K562 (cell line): ENCODE measurements around the gene CCDC85B. TPM values are rescaled to one million over a fixed set of nuclear protein-coding genes. Genes with fewer than 3 reads are reported as not detected.

Source experiments
- BHLHE40 ChIP-seq: IDR thresholded peaks from 2 replicates; pipeline ENCODE4 v1.6.1; 2011; ENCODE audit warnings: low read length, improper control_type of control experiment
- ETS2 ChIP-seq: IDR thresholded peaks from 2 replicates; pipeline ENCODE4 v1.6.1; 2016; ENCODE audit warnings: borderline replicate concordance, missing genetic modification characterization, mild to moderate bottlenecking, moderate library complexity, missing compliant biosample characterization; ENCODE audit not compliant: poor library complexity, severe bottlenecking
- FOXK1 ChIP-seq: sonication (generic); formaldehyde crosslinking; IDR thresholded peaks from 2 replicates; pipeline ENCODE4 v1.8.0; 2022; ENCODE audit warnings: missing genetic modification reagents, mild to moderate bottlenecking, borderline replicate concordance
- HLTF ChIP-seq: fragments of 450-650 bp; IDR thresholded peaks from 2 replicates; pipeline ENCODE4 v1.6.1; 2016
- ILK ChIP-seq: fragments of 450-650 bp; IDR thresholded peaks from 2 replicates; pipeline ENCODE4 v1.6.1; 2016; ENCODE audit warnings: missing genetic modification characterization, low read depth, mild to moderate bottlenecking, missing compliant biosample characterization, moderate library complexity, borderline replicate concordance
- MBD2 ChIP-seq: sonication (generic); IDR thresholded peaks from 2 replicates; pipeline ENCODE4 v1.6.1; 2016; ENCODE audit warnings: low read depth, borderline replicate concordance
- MIER1 ChIP-seq: fragments of 450-650 bp; IDR thresholded peaks from 2 replicates; pipeline ENCODE4 v1.6.1; 2016; ENCODE audit warnings: antibody characterized with exemption, mild to moderate bottlenecking, low read depth
- MTA3 ChIP-seq: fragments of 450-650 bp; formaldehyde crosslinking; IDR thresholded peaks from 2 replicates; pipeline ENCODE4 v1.6.1; 2017; ENCODE audit warnings: mild to moderate bottlenecking, borderline replicate concordance
- MXI1 ChIP-seq: IDR thresholded peaks from 2 replicates; pipeline ENCODE4 v1.6.1; 2011; ENCODE audit warnings: low read depth, mild to moderate bottlenecking, improper control_type of control experiment, low read length
- NRF1 ChIP-seq, 2 experiments: fragments of 450-650 bp; IDR thresholded peaks in 1 of 2; conservative IDR thresholded peaks in 1 of 2; 2 replicates each; pipeline ENCODE4 v1.6.1; 2014; ENCODE audit warnings: mild to moderate bottlenecking in 2 of 2
- PHB2 ChIP-seq: fragments of 450-650 bp; IDR thresholded peaks from 2 replicates; pipeline ENCODE4 v1.6.1; 2017; ENCODE audit warnings: low read depth
- PTRF ChIP-seq: fragments of 450-650 bp; IDR thresholded peaks from 2 replicates; pipeline ENCODE4 v1.6.1; 2016; ENCODE audit warnings: mild to moderate bottlenecking, missing genetic modification characterization, missing compliant biosample characterization
- RNF2 ChIP-seq: sonication (generic); IDR thresholded peaks from 2 replicates; pipeline ENCODE4 v1.6.1; 2016
- STAT5B ChIP-seq: fragments of 250-450 bp; sonication (Bioruptor Pico); IDR thresholded peaks from 2 replicates; pipeline ENCODE4 v1.8.0; 2021; ENCODE audit warnings: mild to moderate bottlenecking, inconsistent platforms
- TBL1XR1 ChIP-seq, 2 experiments: IDR thresholded peaks; 2 replicates each; pipeline ENCODE4 v1.6.1; 2012; ENCODE audit warnings: improper control_type of control experiment in 2 of 2, low read length in 2 of 2, mild to moderate bottlenecking in 1 of 2
- TCF3 ChIP-seq: sonication (generic); formaldehyde crosslinking; IDR thresholded peaks from 2 replicates; pipeline ENCODE4 v1.4.0; 2020; ENCODE audit warnings: mild to moderate bottlenecking, missing genetic modification reagents
- ZNF589 ChIP-seq: fragments of 200-800 bp; sonication (Bioruptor generic); IDR thresholded peaks from 2 replicates; pipeline ENCODE4 v1.6.1; 2016; ENCODE audit warnings: low read depth, missing genetic modification characterization, missing compliant biosample characterization
- polyA plus RNA-seq, 8 experiments: library from polyadenylated mRNA; depleted of rRNA in 4 of 8; stranded (reverse) in 5 of 8; unstranded in 3 of 8; fragments of >200 nt; fragmentation: Nextera tagmentation in 2 of 8; fragmentation: Illumina TruSeq in 1 of 8; extraction: Ambion mirVana in 2 of 8; extraction: Trizol in 1 of 8; gene quantifications; 2 replicates each; pipeline versions ENCODE4 v1.2.1 to v1.2.3, GENCODE V29; 2011 to 2014; ENCODE audit warnings: inconsistent platforms in 1 of 8, missing spikeins in 1 of 8
- total RNA-seq, 7 experiments: library from RNA; depleted of rRNA in 6 of 7; stranded (reverse); fragments of >200 nt in 6 of 7; fragmentation: Illumina TruSeq in 2 of 7; extraction: Trizol in 2 of 7; gene quantifications; 2 replicates each; pipeline versions ENCODE4 v1.2.1 to v1.2.3, GENCODE V29; 2011 to 2021; ENCODE audit warnings: low replicate concordance in 1 of 7
- TF ChIP-seq, protein P1 (sequence below): IDR thresholded peaks from 2 replicates; pipeline ENCODE4 v1.6.1; 2011; ENCODE audit not compliant: insufficient read length; ENCODE audit errors: extremely low read depth
- TF ChIP-seq, protein P2 (sequence below), 2 experiments: fragments of 450-650 bp in 1 of 2; sonication (generic) in 1 of 2; formaldehyde crosslinking in 1 of 2; IDR thresholded peaks; 2 replicates each; pipeline versions ENCODE4 v1.7.1 to v1.9.0; 2016 to 2022; ENCODE audit warnings: inconsistent platforms in 1 of 2, mild to moderate bottlenecking in 1 of 2, missing genetic modification reagents in 1 of 2

Gene CCDC85B
- total and polyA plus RNA-seq, 9 of the 15 experiments (the other 6 are each of a cell fraction or from before 2014, with no cell fraction given), result 0.14 to 138 (median 6.2) TPM

DNA sequence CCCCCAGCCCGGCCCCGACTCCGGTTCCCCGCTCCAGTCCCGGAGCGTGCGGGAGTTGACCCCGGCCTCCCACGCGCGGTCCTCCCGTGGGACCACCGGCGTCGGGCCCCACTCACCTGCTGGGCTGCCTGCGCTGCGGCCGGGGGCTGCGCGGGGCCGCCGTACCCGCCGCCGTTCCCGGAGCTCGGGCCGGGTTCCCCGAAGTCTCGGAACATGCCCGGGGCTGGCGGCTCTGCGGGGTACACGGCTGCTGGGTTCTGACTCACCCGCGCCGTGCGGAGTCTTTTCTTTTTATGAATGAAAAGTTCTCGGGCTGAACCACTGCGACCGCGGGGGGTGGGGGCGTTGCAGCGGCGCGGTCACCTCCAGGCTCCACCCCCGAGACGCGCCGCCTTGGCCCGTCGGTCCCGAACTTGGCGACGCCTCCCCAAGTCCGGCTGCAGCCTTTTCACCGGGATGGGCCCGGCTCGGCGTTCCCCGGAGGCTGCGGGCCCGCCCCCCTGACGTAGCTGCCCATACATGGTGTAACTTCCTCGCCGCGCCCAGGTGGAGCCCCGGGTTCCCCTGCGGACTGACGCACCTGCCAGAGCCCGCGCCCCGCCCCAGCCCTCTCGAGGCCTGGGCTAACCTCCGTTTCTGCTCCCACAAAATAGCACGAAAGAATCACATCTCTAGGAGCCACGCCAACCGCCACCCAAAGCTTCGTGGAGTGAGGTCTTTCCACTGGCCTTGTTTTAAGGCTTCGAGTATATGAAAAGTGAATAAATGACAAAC, 9.8 kb downstream of the CCDC85B start, which contains the start of gene FOSL1 (continued):
- TF ChIP-seq HLTF (no peak), TBL1XR1 (IDR thresholded peaks at IDR 0.05; ENCODE audit: low read length in 2 of 2) (peak in 1 of 2 experiments; percentile 21; a peak in 2 of 4 replicates), NRF1 (conservative IDR thresholded peaks at IDR 0.05 in 1 of 2, IDR thresholded peaks at IDR 0.05 in 1 of 2) (peak; percentile 75 to 81), BHLHE40 (peak; percentile 87), ZNF589 (CRISPR knock-in tag) (no peak), STAT5B (CRISPR knock-in tag) (no peak), MIER1 (no peak), MXI1 (no peak; the same call in 1 of the 2 replicates), RNF2 (0 out of 2 replicates have a peak, but pooled peaks have one; percentile 20), TCF3 (0 out of 2 replicates have a peak, but pooled peaks have one; percentile 16), PHB2 (no peak), FOXK1 (CRISPR knock-in tag) (no peak), MBD2 (peak; percentile 82; the same call in 1 of the 2 replicates), MTA3 (peak; percentile 87; the same call in 1 of the 2 replicates), PTRF (tag) (no peak), ETS2 (tag) (no peak), ILK (tag) (no peak)
- TF ChIP-seq, protein P1, sequence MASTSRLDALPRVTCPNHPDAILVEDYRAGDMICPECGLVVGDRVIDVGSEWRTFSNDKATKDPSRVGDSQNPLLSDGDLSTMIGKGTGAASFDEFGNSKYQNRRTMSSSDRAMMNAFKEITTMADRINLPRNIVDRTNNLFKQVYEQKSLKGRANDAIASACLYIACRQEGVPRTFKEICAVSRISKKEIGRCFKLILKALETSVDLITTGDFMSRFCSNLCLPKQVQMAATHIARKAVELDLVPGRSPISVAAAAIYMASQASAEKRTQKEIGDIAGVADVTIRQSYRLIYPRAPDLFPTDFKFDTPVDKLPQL, result peak; percentile 15
- TF ChIP-seq, protein P2, sequence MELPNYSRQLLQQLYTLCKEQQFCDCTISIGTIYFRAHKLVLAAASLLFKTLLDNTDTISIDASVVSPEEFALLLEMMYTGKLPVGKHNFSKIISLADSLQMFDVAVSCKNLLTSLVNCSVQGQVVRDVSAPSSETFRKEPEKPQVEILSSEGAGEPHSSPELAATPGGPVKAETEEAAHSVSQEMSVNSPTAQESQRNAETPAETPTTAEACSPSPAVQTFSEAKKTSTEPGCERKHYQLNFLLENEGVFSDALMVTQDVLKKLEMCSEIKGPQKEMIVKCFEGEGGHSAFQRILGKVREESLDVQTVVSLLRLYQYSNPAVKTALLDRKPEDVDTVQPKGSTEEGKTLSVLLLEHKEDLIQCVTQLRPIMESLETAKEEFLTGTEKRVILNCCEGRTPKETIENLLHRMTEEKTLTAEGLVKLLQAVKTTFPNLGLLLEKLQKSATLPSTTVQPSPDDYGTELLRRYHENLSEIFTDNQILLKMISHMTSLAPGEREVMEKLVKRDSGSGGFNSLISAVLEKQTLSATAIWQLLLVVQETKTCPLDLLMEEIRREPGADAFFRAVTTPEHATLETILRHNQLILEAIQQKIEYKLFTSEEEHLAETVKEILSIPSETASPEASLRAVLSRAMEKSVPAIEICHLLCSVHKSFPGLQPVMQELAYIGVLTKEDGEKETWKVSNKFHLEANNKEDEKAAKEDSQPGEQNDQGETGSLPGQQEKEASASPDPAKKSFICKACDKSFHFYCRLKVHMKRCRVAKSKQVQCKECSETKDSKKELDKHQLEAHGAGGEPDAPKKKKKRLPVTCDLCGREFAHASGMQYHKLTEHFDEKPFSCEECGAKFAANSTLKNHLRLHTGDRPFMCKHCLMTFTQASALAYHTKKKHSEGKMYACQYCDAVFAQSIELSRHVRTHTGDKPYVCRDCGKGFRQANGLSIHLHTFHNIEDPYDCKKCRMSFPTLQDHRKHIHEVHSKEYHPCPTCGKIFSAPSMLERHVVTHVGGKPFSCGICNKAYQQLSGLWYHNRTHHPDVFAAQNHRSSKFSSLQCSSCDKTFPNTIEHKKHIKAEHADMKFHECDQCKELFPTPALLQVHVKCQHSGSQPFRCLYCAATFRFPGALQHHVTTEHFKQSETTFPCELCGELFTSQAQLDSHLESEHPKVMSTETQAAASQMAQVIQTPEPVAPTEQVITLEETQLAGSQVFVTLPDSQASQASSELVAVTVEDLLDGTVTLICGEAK (IDR thresholded peaks at IDR 0.05), result no peak
- TF ChIP-seq, protein P2 (CRISPR knock-in tag; IDR thresholded peaks at IDR 0.05), result no peak; the same call in 1 of the 2 replicates
